ENCODE measurements around the gene SYNPO2. TPM values are rescaled to one million over a fixed set of nuclear protein-coding genes. Genes with fewer than 3 reads are reported as not detected.

Gene SYNPO2
- total RNA-seq, 2 donors from 2014 or later = 0.17 to 0.36 TPM

DNA sequence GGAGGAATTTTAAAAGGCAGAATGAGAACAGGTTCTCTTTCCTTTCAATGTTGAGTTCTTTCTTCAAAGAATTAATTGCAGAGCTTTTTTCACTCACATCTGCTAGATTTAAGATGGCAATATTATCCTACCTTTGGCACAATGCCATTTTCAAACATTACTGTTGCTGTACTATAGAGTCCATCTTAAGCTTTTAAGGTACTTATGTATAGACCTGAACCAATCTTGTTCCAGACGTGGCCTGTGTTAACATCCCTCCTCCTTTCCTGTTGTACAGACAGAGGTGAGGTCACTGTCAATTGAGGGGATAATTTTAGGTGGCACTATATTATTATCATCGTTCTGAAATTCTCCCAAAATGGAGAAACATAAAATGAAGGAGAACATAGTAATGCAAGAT is 194.0 kb downstream of the SYNPO2 start:
- H3K36me3 Mint-ChIP-seq = no peaks in the 10 kb centered on the region
- H3K4me3 Mint-ChIP-seq = no peak overlapping the region
- ATAC-seq (no peak), DNase-seq (ENCODE audit: low spot score) (no peak)
- peaks cover 2 to 17% of the 10 kb centered on the region in 2 donors for H3K27me3 Mint-ChIP-seq
- no peaks in the 10 kb centered on the region for H3K9me3 Mint-ChIP-seq
- no peaks in the 10 kb centered on the region for H3K4me1 Mint-ChIP-seq (ENCODE audit: low read depth in 2 of 2)
- no peak overlapping the region for H3K27ac Mint-ChIP-seq

DNA sequence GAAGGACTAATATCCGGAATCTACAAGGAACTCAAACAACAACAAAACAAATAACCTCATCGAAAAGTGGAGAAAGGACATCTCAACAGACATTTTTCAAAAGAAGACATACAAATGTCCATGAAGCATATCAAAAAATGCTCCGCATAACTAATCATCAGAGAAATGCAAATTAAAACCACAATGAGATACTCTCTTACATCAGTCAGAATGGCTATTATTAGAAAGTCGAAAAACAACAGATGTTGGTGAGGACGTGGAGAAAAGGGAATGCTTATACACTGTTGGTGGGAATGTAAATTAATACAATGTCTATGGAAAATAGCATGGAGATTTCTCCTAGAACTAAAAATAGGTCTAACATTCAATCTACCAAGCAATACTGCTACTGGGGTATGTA is 195.9 kb downstream of the SYNPO2 start:
- H3K4me1 Mint-ChIP-seq (ENCODE audit: low read depth in 2 of 2) = no peaks in the 10 kb centered on the region
- no peak for ATAC-seq
- no peaks in the 10 kb centered on the region for H3K36me3 Mint-ChIP-seq
- peaks cover 2 to 17% of the 10 kb centered on the region in 2 donors for H3K27me3 Mint-ChIP-seq
- H3K9me3 Mint-ChIP-seq = no peaks in the 10 kb centered on the region
- no peak overlapping the region for H3K4me3 Mint-ChIP-seq
- no peak overlapping the region for H3K27ac Mint-ChIP-seq
- DNase-seq (ENCODE audit: low spot score) = no peak

DNA sequence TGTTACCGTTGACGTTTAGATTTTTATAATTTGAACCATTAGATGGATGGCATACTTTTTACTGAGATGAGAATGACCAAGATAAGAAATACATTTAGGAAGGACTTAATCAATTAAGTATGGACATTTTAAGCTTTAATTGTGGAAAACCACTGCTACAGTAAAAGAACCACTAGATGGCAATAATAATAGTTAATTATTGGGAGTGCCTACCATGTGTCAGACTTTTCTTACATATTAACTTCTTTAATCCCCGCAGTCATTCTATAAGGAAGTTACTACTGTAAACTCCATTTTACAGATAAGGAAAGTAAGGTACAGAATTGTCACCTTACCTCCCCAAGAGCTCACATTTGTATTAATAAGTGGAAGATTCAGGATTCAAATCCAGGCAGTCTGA is 198.5 kb downstream of the SYNPO2 start:
- no peak overlapping the region for H3K4me3 Mint-ChIP-seq
- ATAC-seq = no peak
- peaks cover 6% of the 10 kb centered on the region for H3K9me3 Mint-ChIP-seq

DNA sequence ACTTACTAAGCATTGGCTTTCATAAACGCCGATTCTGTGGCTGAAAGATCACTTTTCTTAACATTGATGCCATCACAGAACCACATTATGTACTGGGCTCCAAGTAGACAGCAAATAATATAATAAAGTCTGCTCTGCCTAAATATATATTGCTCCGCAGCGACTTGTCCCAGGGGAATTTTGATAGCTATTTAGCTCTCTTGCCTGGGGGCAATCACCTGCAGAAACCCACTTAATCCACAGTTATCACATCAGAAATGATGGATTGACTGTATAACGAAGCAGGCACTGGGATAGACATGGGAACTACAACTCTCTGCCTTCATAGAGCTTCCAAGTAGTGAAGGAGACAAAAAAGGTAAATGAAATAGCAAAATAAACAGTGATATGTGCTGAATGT is 199.0 kb downstream of the SYNPO2 start:
- no peaks in the 10 kb centered on the region for H3K36me3 Mint-ChIP-seq
- H3K9me3 Mint-ChIP-seq = peaks cover 7% of the 10 kb centered on the region
- DNase-seq (ENCODE audit: low spot score) = no peak
- no peak overlapping the region for H3K27ac Mint-ChIP-seq
- peaks cover 7 to 28% of the 10 kb centered on the region in 2 donors for H3K27me3 Mint-ChIP-seq
- no peak overlapping the region for H3K4me3 Mint-ChIP-seq
- no peaks in the 10 kb centered on the region for H3K4me1 Mint-ChIP-seq (ENCODE audit: low read depth in 2 of 2)
- ATAC-seq = no peak

More for the DNA sequence above, 198.5 kb downstream of the SYNPO2 start:
- Mint-ChIP-seq H3K36me3 (no peaks in the 10 kb centered on the region), H3K27me3 (peaks cover 7 to 25% of the 10 kb centered on the region in 2 donors), H3K27ac (no peak overlapping the region), H3K4me1 (ENCODE audit: low read depth in 2 of 2) (no peaks in the 10 kb centered on the region)
- DNase-seq (ENCODE audit: low spot score) = no peak

DNA sequence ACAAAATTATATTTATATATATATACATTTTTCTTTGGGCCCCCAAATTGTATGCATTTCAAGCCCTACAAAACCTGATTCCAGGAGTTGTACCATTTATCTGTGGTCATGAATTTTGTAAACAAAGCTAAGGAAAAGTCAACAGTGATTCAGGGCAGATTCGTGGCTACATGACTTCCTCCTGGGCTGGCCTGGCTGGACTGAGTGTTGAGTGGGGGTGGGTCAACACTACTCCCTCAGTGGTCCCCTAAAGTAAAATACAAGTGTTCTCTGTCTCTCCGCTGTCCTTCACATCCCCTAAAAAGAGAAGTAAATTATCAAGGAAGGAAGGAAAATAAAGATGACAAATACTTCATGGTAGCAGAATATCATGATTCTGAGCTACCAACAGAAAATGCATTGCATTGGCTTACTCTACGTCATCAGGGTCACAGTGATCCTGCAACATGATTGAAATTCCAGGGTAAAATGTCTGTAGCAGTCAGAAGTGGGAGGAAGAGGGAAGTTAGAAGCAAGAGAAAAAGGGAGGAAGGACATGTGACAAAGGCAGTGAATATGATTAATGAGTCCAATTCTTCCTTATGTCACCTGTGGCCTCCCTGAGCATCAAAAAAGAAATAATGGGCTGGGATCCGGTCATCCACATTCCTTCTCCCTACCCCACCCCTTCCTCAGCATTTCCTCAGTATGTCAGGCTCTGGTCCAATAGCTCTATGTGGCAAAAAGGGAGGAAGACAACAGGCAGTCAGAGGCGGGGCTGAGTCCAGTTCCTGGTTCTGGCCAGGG is 204.6 kb downstream of the SYNPO2 start:
- Mint-ChIP-seq H3K36me3 (no peaks in the 10 kb centered on the region), H3K4me1 (ENCODE audit: low read depth in 2 of 2) (no peaks in the 10 kb centered on the region), H3K4me3 (no peak overlapping the region), H3K27ac (no peak overlapping the region), H3K9me3 (peaks cover 7% of the 10 kb centered on the region), H3K27me3 (peaks cover 11 to 27% of the 10 kb centered on the region in 2 donors)
- DNase-seq (ENCODE audit: low spot score) = no peak
- ATAC-seq = no peak

DNA sequence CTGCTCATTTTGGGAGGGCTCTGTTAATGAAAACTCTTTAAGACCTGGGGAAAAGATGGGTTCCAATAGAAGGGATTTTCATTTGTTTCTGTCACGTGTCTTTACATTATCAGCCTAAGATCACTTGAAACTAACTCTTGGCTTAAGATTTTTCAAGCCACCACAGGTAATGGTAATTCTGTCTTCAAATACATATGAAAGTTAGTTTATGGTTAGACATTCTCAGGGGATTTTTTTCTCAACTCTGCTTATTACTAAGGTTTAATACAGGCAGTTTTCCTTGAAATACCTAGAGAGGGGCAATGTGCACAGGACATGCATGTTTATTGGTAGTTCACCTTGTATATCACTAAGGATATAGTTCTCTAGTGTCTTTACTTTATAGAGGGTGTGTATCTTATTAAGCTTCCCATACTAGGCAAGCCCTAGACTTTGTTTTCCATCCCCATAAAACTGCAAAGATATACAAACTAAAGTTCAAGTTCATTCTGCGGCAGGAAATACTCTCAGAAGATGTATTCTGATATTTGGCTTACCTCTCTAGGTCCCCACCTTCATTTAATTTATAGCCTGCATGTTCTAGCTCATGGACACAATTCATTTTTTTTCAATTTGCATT is 208.7 kb downstream of the SYNPO2 start:
- no peak for DNase-seq (ENCODE audit: low spot score)
- Mint-ChIP-seq H3K27me3 (peaks cover 4 to 20% of the 10 kb centered on the region in 2 donors), H3K4me1 (ENCODE audit: low read depth in 2 of 2) (no peaks in the 10 kb centered on the region), H3K27ac (no peak overlapping the region), H3K9me3 (no peaks in the 10 kb centered on the region), H3K4me3 (no peak overlapping the region), H3K36me3 (no peaks in the 10 kb centered on the region)
- ATAC-seq = no peak

DNA sequence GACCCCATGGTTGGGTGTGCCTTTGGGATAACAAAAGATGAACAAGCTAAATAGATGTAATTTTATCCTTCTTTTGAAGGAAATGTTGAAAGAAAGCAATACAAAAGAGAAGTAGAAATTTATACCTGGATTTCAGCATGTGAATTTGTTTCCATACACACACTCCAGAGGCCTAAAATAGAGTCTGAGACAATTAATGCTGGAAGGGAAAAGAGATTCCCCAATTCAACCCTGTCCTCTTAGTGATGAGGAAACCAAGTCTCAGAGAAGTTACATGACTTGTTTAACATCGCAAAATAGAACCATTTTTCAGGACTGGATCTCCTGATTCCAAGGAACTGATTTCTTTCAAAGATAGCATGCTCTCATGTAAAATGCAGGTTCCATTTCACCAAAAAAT is 209.7 kb downstream of the SYNPO2 start:
- Mint-ChIP-seq H3K27ac (no peak overlapping the region), H3K4me1 (ENCODE audit: low read depth in 2 of 2) (peaks cover 0 to under 1% of the 10 kb centered on the region in 2 donors)

DNA sequence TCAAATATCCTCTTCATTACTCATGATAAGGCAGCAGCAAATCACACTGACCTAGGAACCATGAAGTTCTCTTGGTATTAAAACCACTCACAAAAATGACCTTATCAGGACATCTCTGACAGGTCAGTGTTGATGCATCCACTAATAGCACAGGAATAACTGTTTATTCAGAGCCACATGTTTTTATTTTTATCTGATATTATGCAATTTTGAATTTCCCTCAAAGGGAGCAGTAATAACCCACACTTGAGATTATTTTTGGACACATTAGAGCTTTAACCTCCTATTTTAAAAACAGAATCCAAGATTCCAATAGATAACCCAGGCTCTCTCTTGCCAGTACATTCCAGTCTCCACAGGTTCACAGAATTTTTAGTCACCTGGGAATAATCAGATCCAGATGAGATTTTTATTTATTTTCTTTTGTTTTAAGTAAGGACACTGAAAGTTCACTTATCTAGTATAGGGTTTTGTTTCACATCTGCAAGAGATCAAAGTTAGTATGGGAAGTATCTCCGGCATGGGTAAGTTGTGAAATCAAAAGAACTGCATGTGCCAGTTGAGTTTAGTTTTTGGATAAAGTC is 210.7 kb downstream of the SYNPO2 start:
- peaks cover 0 to 3% of the 10 kb centered on the region in 2 donors for H3K4me1 Mint-ChIP-seq (ENCODE audit: low read depth in 2 of 2)
- peaks cover 4 to 19% of the 10 kb centered on the region in 2 donors for H3K27me3 Mint-ChIP-seq
- H3K4me3 Mint-ChIP-seq = no peak overlapping the region
- no peak for ATAC-seq
- H3K36me3 Mint-ChIP-seq = no peaks in the 10 kb centered on the region
- H3K27ac Mint-ChIP-seq = no peak overlapping the region
- DNase-seq (ENCODE audit: low spot score) = no peak
- H3K9me3 Mint-ChIP-seq = no peaks in the 10 kb centered on the region

More for the DNA sequence above, 209.7 kb downstream of the SYNPO2 start:
- no peaks in the 10 kb centered on the region for H3K9me3 Mint-ChIP-seq
- H3K36me3 Mint-ChIP-seq = no peaks in the 10 kb centered on the region
- peaks cover 4 to 19% of the 10 kb centered on the region in 2 donors for H3K27me3 Mint-ChIP-seq
- ATAC-seq (no peak), DNase-seq (ENCODE audit: low spot score) (no peak)
- no peak overlapping the region for H3K4me3 Mint-ChIP-seq

DNA sequence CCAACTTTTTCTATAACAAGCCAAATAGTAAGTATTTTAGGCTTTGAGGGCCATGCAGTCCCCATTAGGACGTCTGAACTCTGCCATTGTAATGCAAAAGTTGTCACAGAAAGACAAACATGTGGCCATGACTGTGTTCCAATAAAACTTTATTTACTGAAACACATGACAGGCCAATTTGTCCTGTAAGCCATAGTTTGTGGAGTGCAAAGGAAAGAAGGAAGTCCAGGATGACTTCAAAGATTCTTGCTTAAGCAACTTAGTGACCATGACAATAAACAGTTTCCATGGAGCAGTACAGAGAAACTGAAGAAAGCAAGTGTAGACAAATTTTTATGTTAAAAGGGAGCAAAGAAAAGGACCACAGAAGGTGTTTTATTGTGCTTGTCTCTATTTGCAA is 212.0 kb downstream of the SYNPO2 start:
- Mint-ChIP-seq H3K27me3 (peaks cover 4 to 10% of the 10 kb centered on the region in 2 donors), H3K36me3 (no peaks in the 10 kb centered on the region), H3K4me1 (ENCODE audit: low read depth in 2 of 2) (peaks cover 0 to 3% of the 10 kb centered on the region in 2 donors), H3K4me3 (no peak overlapping the region), H3K9me3 (no peaks in the 10 kb centered on the region), H3K27ac (no peak overlapping the region)
- DNase-seq (ENCODE audit: low spot score) = no peak
- no peak for ATAC-seq

DNA sequence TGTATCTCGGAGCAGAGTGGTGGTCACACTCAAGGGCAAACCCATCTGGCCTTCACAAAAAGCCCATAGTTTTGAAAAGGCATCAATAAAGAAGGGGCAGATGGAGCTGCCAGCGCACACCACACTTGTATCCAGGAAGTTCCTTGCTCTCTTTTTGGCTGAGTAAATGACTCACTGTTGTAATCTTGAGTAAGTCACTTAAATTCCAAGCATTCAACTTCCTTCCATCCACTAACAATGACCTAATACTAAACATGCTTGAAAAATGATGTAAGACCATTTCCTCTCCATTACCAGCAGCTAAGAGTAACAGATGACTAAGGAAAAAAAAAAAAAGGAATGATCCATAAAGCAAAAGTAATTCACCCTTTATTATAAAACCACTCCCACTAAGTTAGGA is 214.6 kb downstream of the SYNPO2 start:
- DNase-seq (ENCODE audit: low spot score) = no peak
- peaks cover 0 to 17% of the 10 kb centered on the region in 2 donors for H3K27me3 Mint-ChIP-seq
- peaks cover 0 to 5% of the 10 kb centered on the region in 2 donors for H3K4me1 Mint-ChIP-seq (ENCODE audit: low read depth in 2 of 2)
- no peaks in the 10 kb centered on the region for H3K9me3 Mint-ChIP-seq
- ATAC-seq = no peak
- no peaks in the 10 kb centered on the region for H3K36me3 Mint-ChIP-seq
- no peak overlapping the region for H3K27ac Mint-ChIP-seq
- H3K4me3 Mint-ChIP-seq = no peak overlapping the region

DNA sequence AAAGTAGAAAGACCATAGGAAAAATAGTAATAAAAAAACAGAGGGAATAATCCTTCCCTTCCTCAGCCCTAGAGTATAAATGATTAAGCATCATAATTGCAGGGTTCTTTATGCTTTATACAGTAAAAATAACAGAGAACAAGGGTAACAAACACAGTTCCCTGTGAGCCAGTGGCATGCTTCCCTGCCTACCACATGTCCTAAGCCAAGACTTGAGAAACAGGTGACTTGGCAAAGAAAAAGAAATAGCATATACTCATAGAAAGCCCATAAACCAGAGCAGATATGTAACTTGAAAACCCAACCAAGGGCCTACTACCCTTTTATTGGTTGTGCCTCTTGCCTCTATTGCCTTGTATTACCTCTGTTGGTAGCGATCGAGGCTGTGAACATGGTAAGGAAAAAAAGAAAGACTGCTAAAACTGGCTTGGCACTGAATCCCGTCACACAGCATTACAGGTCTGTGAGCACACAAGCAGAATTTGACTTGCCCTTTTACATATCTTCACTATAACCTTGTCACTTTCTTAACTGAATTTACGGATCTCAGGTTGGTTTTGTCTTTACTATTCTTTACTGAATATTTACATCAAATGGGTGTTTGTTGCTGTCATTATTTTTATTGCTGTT is 216.1 kb downstream of the SYNPO2 start:
- Mint-ChIP-seq H3K36me3 (no peaks in the 10 kb centered on the region), H3K4me3 (no peak overlapping the region), H3K27ac (no peak overlapping the region), H3K4me1 (ENCODE audit: low read depth in 2 of 2) (peaks cover 0 to 5% of the 10 kb centered on the region in 2 donors), H3K27me3 (peaks cover 0 to 25% of the 10 kb centered on the region in 2 donors), H3K9me3 (no peaks in the 10 kb centered on the region)
- ATAC-seq (no peak), DNase-seq (ENCODE audit: low spot score) (no peak)

DNA sequence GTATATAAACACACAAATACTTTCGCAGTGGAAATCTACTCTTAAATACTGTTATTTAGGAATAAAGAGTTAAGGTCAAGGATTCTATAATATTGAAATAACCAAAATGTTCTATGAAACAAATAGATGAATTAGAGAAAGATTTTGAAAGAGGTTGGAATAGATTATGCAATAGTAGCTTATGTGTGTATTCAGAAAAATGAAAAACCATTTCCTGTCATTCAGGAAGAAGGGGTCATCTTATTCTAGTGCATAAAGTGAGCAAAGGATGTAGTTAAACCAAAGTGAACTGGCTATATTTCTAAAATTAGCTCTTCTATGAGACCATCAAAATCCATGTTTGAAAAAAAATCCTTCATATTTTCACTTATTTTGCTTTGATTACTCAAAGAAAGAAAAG is 217.0 kb downstream of the SYNPO2 start:
- Mint-ChIP-seq H3K4me1 (ENCODE audit: low read depth in 2 of 2) (peaks cover 0 to 5% of the 10 kb centered on the region in 2 donors), H3K27me3 (peaks cover 0 to 22% of the 10 kb centered on the region in 2 donors), H3K4me3 (no peak overlapping the region), H3K9me3 (no peaks in the 10 kb centered on the region), H3K36me3 (no peaks in the 10 kb centered on the region), H3K27ac (no peak overlapping the region)
- DNase-seq (ENCODE audit: low spot score) (no peak), ATAC-seq (no peak)

DNA sequence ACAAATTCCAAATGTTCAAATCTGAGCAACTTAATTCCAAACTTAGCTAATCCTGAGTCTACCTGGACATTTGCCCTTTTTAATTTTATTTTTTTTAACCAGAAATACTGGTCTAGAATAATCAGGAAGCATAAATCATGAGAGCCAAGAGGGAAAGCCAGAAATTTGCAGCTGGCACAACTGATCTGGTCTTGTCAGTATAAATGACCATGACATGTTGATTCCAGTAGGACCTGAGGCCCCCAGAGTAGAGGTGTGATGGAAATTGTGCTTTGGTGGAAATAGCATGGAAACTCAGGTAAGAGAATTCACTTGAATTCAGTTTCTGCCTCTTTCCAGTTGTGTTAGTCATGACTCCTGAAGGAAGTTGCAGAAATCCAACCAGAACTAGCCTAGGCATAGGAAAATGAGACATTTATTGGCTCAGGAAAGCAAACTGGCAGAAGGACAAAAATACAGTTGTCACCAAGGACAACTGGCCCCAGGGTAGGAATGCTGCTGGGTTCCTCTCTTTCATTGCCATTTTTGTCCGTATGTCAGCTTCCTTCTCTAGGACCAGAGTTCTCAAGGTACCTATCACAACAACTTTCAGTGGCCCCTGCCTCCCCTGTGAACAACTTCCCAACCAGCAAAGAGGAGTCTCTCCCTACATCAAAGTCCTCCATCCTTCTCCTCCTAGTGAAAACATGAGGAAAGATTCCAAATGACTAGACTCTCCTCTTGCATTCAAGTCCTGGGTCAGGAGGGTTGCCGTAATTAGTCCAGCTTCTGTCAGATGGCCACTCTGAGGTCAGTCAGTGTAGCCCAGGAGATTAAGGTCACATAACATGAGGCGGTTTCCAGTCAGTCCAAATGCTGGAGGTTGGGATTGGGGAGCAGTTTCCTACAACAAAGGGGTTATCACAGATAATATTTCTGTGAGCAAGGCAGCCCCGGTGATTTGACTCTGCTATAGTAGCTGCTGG is 217.7 kb downstream of the SYNPO2 start:
- peaks cover 0 to 16% of the 10 kb centered on the region in 2 donors for H3K27me3 Mint-ChIP-seq
- H3K4me3 Mint-ChIP-seq = no peak overlapping the region
- no peak overlapping the region for H3K27ac Mint-ChIP-seq
- H3K36me3 Mint-ChIP-seq = no peaks in the 10 kb centered on the region
- ATAC-seq = no peak
- H3K4me1 Mint-ChIP-seq (ENCODE audit: low read depth in 2 of 2) = peaks cover 0 to 5% of the 10 kb centered on the region in 2 donors
- no peak for DNase-seq (ENCODE audit: low spot score)
- H3K9me3 Mint-ChIP-seq = no peaks in the 10 kb centered on the region
